ENCODE measurements around the gene CDK10.
"Not testable (repeated sequence)": the region's sequence is repeated elsewhere in the genome, so short reads cannot be mapped to it uniquely, and the experiment has no call there.

CDK10 gene

GRCh38 chr16:89697616-89698331, 11.3 kb downstream of the CDK10 start:
- H3K4me1 ChIP-seq (ENCODE audit: insufficient read depth, low read length, poor library complexity, severe bottlenecking), result peaks cover 16% of the 10 kb centered on the region
- no peaks in the 10 kb centered on the region for H3K36me3 ChIP-seq (ENCODE audit: insufficient read depth, low read length)
- no peaks in the 10 kb centered on the region for H3K9me2 ChIP-seq (replicated peaks; ENCODE audit: low read depth, low read length)
- H3K9me3 ChIP-seq (ENCODE audit: insufficient read depth, low read depth, low read length), result no peaks in the 10 kb centered on the region
- H3K9ac ChIP-seq (ENCODE audit: low read depth, low read length, poor library complexity, severe bottlenecking), result no peak overlapping the region
- no peak overlapping the region for H3K4me3 ChIP-seq (ENCODE audit: low read length, poor library complexity, severe bottlenecking)
- no peaks in the 10 kb centered on the region for H3K27me3 ChIP-seq (ENCODE audit: insufficient read depth, low read length, poor library complexity, severe bottlenecking)
- no peak overlapping the region for H3K4me2 ChIP-seq (ENCODE audit: low read depth, low read length, poor library complexity, severe bottlenecking)
- no peaks in the 10 kb centered on the region for H3K79me2 ChIP-seq (ENCODE audit: insufficient read depth, low read length)
- H3F3A ChIP-seq (ENCODE audit: low read depth), result no peaks in the 10 kb centered on the region
- H4K20me1 ChIP-seq (ENCODE audit: insufficient read depth, low read length, poor library complexity, severe bottlenecking), result no peaks in the 10 kb centered on the region
- H2AFZ ChIP-seq (ENCODE audit: low read length), result no peak overlapping the region
- TF ChIP-seq CTCF (conservative IDR thresholded peaks at IDR 0.05; ENCODE audit: low read length) (no peak), EZH2phosphoT487 (IDR thresholded peaks at IDR 0.05; ENCODE audit: borderline replicate concordance) (no peak)

GRCh38 chr16:89698717-89699116, 12.2 kb downstream of the CDK10 start:
- not testable (repeated sequence) for H3K9me2 ChIP-seq (replicated peaks; ENCODE audit: low read depth, low read length); H3K9ac ChIP-seq (ENCODE audit: low read depth, low read length, poor library complexity, severe bottlenecking); H3K4me3 ChIP-seq (ENCODE audit: low read length, poor library complexity, severe bottlenecking); H3F3A ChIP-seq (ENCODE audit: low read depth); H4K20me1 ChIP-seq (ENCODE audit: insufficient read depth, low read length, poor library complexity, severe bottlenecking); H3K27me3 ChIP-seq (ENCODE audit: insufficient read depth, low read length, poor library complexity, severe bottlenecking); H3K9me3 ChIP-seq (ENCODE audit: insufficient read depth, low read depth, low read length); H3K79me2 ChIP-seq (ENCODE audit: insufficient read depth, low read length); H2AFZ ChIP-seq (ENCODE audit: low read length); H3K4me2 ChIP-seq (ENCODE audit: low read depth, low read length, poor library complexity, severe bottlenecking); H3K36me3 ChIP-seq (ENCODE audit: insufficient read depth, low read length)
- peaks cover 16% of the 10 kb centered on the region for H3K4me1 ChIP-seq (ENCODE audit: insufficient read depth, low read length, poor library complexity, severe bottlenecking)

GRCh38 chr16:89699629-89700099, 13.2 kb downstream of the CDK10 start:
- H3K36me3 ChIP-seq (ENCODE audit: insufficient read depth, low read length); H3K9me2 ChIP-seq (replicated peaks; ENCODE audit: low read depth, low read length); H3F3A ChIP-seq (ENCODE audit: low read depth); H2AFZ ChIP-seq (ENCODE audit: low read length); H3K9ac ChIP-seq (ENCODE audit: low read depth, low read length, poor library complexity, severe bottlenecking); H3K27me3 ChIP-seq (ENCODE audit: insufficient read depth, low read length, poor library complexity, severe bottlenecking); H3K4me3 ChIP-seq (ENCODE audit: low read length, poor library complexity, severe bottlenecking); H3K79me2 ChIP-seq (ENCODE audit: insufficient read depth, low read length); H3K9me3 ChIP-seq (ENCODE audit: insufficient read depth, low read depth, low read length); H4K20me1 ChIP-seq (ENCODE audit: insufficient read depth, low read length, poor library complexity, severe bottlenecking): not testable (repeated sequence)
- Histone ChIP-seq H3K4me1 (ENCODE audit: insufficient read depth, low read length, poor library complexity, severe bottlenecking) (peaks cover 16% of the 10 kb centered on the region), H3K4me2 (ENCODE audit: low read depth, low read length, poor library complexity, severe bottlenecking) (peak overlapping the region; percentile 69)

- peak; percentile 40 for TF ChIP-seq CTCF (conservative IDR thresholded peaks at IDR 0.05; ENCODE audit: low read length)
- no peak for TF ChIP-seq EZH2phosphoT487 (IDR thresholded peaks at IDR 0.05; ENCODE audit: borderline replicate concordance)
- no peaks in the 10 kb centered on the region for H3K9me3 ChIP-seq (ENCODE audit: insufficient read depth, low read depth, low read length)
- H3K36me3 ChIP-seq (ENCODE audit: insufficient read depth, low read length), result no peaks in the 10 kb centered on the region
- peak overlapping the region; percentile 72 for H3K4me3 ChIP-seq (ENCODE audit: low read length, poor library complexity, severe bottlenecking)
- H3K27me3 ChIP-seq (ENCODE audit: insufficient read depth, low read length, poor library complexity, severe bottlenecking), result no peaks in the 10 kb centered on the region
- H3F3A ChIP-seq (ENCODE audit: low read depth), result no peaks in the 10 kb centered on the region
- peaks cover 16% of the 10 kb centered on the region for H3K4me1 ChIP-seq (ENCODE audit: insufficient read depth, low read length, poor library complexity, severe bottlenecking)
- H3K79me2 ChIP-seq (ENCODE audit: insufficient read depth, low read length), result no peaks in the 10 kb centered on the region
- peak overlapping the region; percentile 69 for H3K4me2 ChIP-seq (ENCODE audit: low read depth, low read length, poor library complexity, severe bottlenecking)
- no peak overlapping the region for H3K9ac ChIP-seq (ENCODE audit: low read depth, low read length, poor library complexity, severe bottlenecking)
- no peak overlapping the region for H2AFZ ChIP-seq (ENCODE audit: low read length)
- H3K9me2 ChIP-seq (replicated peaks; ENCODE audit: low read depth, low read length), result no peaks in the 10 kb centered on the region
- H4K20me1 ChIP-seq (ENCODE audit: insufficient read depth, low read length, poor library complexity, severe bottlenecking), result no peaks in the 10 kb centered on the region
Observed at GRCh38 chr16:89700100-89700648, 13.7 kb downstream of the CDK10 start.
